ENCODE measurements around the gene GALNT18. TPM values are rescaled to one million over a fixed set of nuclear protein-coding genes. Genes with fewer than 3 reads are reported as not detected.

GALNT18 gene
- total and polyA plus RNA-seq, 7 donors, result 4.6 to 32.4 (median 8.3) TPM

- peaks cover 0 to 1% (median 0%) of the 10 kb centered on the region in 3 donors for H3K27me3 ChIP-seq (ENCODE audit: insufficient read depth in 3 of 3, low read length in 2 of 3)
- peaks cover 5% of the 10 kb centered on the region for H3K4me1 ChIP-seq
- no peak overlapping the region for H3K4me3 ChIP-seq
- intact Hi-C loops (cut with DNase I), result no loop called here
- no peaks in the 10 kb centered on the region for H3K36me3 ChIP-seq (ENCODE audit: insufficient read depth in 1 of 2, low read depth in 1 of 2)
- DNase-seq (no peak), ATAC-seq (peak in 1 of 4 donors; percentile 4)
- WGBS, 3 donors, result 70 to 78% (median 72%) methylated on average over 2 of the region's 2 CpGs
- no peak overlapping the region for H3K27ac ChIP-seq
- H3K9me3 ChIP-seq, result no peaks in the 10 kb centered on the region
- no peak for TF ChIP-seq CTCF (IDR thresholded peaks at IDR 0.05)
Measured at GRCh38 chr11:11558826-11559225, 63.0 kb downstream of the GALNT18 start.

GRCh38 chr11:11558396-11558795, 63.4 kb downstream of the GALNT18 start:
- H3K4me3 ChIP-seq, result no peak overlapping the region
- no peak overlapping the region for H3K27ac ChIP-seq
- peaks cover 0 to 1% (median 0%) of the 10 kb centered on the region in 3 donors for H3K27me3 ChIP-seq (ENCODE audit: insufficient read depth in 3 of 3, low read length in 2 of 3)
- peaks cover 5% of the 10 kb centered on the region for H3K4me1 ChIP-seq
- DNase-seq, result no peak
- no peak for TF ChIP-seq CTCF (IDR thresholded peaks at IDR 0.05)
- H3K36me3 ChIP-seq (ENCODE audit: insufficient read depth in 1 of 2, low read depth in 1 of 2), result no peaks in the 10 kb centered on the region
- H3K9me3 ChIP-seq, result no peaks in the 10 kb centered on the region
- intact Hi-C loops (cut with DNase I), result no loop called here
- peak in 1 of 4 donors; percentile 62 for ATAC-seq
- 46 to 62% (median 61%) methylated on average over 3 of the region's 3 CpGs for WGBS, 3 donors

GRCh38 chr11:11555208-11555607, 66.6 kb downstream of the GALNT18 start:
- intact Hi-C loops (cut with DNase I), result no loop called here
- no peaks in the 10 kb centered on the region for H3K36me3 ChIP-seq (ENCODE audit: insufficient read depth in 1 of 2, low read depth in 1 of 2)
- H3K4me1 ChIP-seq, result peaks cover 5% of the 10 kb centered on the region
- DNase-seq (peak; percentile 30 to 62), ATAC-seq (peak in 1 of 4 donors; percentile 57)
- peaks cover 0 to 1% (median 0%) of the 10 kb centered on the region in 3 donors for H3K27me3 ChIP-seq (ENCODE audit: insufficient read depth in 3 of 3, low read length in 2 of 3)
- WGBS, 3 donors, result 20 to 32% (median 23%) methylated on average over 6 of the region's 6 CpGs
- no peak for TF ChIP-seq CTCF (IDR thresholded peaks at IDR 0.05)
- no peak overlapping the region for H3K4me3 ChIP-seq
- no peaks in the 10 kb centered on the region for H3K9me3 ChIP-seq
- H3K27ac ChIP-seq, result no peak overlapping the region

GRCh38 chr11:11553573-11553972, 68.2 kb downstream of the GALNT18 start:
- Histone ChIP-seq H3K4me1 (peaks cover 5% of the 10 kb centered on the region), H3K36me3 (ENCODE audit: insufficient read depth in 1 of 2, low read depth in 1 of 2) (no peaks in the 10 kb centered on the region), H3K9me3 (no peaks in the 10 kb centered on the region), H3K27ac (no peak overlapping the region), H3K4me3 (no peak overlapping the region), H3K27me3 (ENCODE audit: insufficient read depth in 3 of 3, low read length in 2 of 3) (peaks cover 0 to 1% (median 0%) of the 10 kb centered on the region in 3 donors)
- no peak for DNase-seq
- intact Hi-C loops (cut with DNase I), result no loop called here
- no peak for TF ChIP-seq CTCF (IDR thresholded peaks at IDR 0.05)
- WGBS, 3 donors, result 58 to 67% (median 59%) methylated on average over 10 of the region's 10 CpGs
- ATAC-seq, result no peak

GRCh38 chr11:11552529-11553087, 69.2 kb downstream of the GALNT18 start:
- TF ChIP-seq CTCF (IDR thresholded peaks at IDR 0.05), result no peak
- H3K9me3 ChIP-seq, result no peaks in the 10 kb centered on the region
- peaks cover 0 to 1% (median 0%) of the 10 kb centered on the region in 3 donors for H3K27me3 ChIP-seq (ENCODE audit: insufficient read depth in 3 of 3, low read length in 2 of 3)
- H3K4me1 ChIP-seq, result peaks cover 5% of the 10 kb centered on the region
- intact Hi-C loops (cut with DNase I), result no loop called here
- H3K4me3 ChIP-seq, result no peak overlapping the region
- DNase-seq (no peak), ATAC-seq (no peak)
- no peak overlapping the region for H3K27ac ChIP-seq
- H3K36me3 ChIP-seq (ENCODE audit: insufficient read depth in 1 of 2, low read depth in 1 of 2), result no peaks in the 10 kb centered on the region
